ENCODE data around the gene ROCK2. TPM values are rescaled to one million over a fixed set of nuclear protein-coding genes. Genes with fewer than 3 reads are reported as not detected.
A peak's percentile ranks its signal among the peaks of the same experiment; 100 is the strongest.

Gene ROCK2
- total RNA-seq, 1 experiment from 2014 or later, result 25.9 TPM

- Mint-ChIP-seq H3K36me3 (no peaks in the 10 kb centered on the region), H3K27ac (no peak overlapping the region), H3K4me3 (no peak overlapping the region), H3K27me3 (ENCODE audit: low read depth) (no peaks in the 10 kb centered on the region), H3K9me3 (peaks cover 17% of the 10 kb centered on the region), H3K4me1 (no peaks in the 10 kb centered on the region)
- ChIA-PET CTCF (interaction anchor here (0.7 to 3.3 kb wide), 4 partner anchors 12 to 312 kb away, joined by 3 to 37 read pairs (median 5); a partner anchor contains a TSS), POLR2A (no interaction called here)
- TF ChIP-seq ZNF416 (CRISPR knock-in tag; IDR thresholded peaks at IDR 0.05) (no peak), USF1 (CRISPR knock-in tag; IDR thresholded peaks at IDR 0.05) (no peak), PREB (CRISPR knock-in tag; IDR thresholded peaks at IDR 0.05; ENCODE audit: borderline replicate concordance) (no peak), KAT7 (CRISPR knock-in tag; IDR thresholded peaks at IDR 0.05; ENCODE audit: borderline replicate concordance) (no peak), ESRRA (CRISPR knock-in tag; IDR thresholded peaks at IDR 0.05; ENCODE audit: borderline replicate concordance) (no peak), ZNF263 (CRISPR knock-in tag; IDR thresholded peaks at IDR 0.05; ENCODE audit: low read depth) (no peak), IRF2 (CRISPR knock-in tag; IDR thresholded peaks at IDR 0.05; ENCODE audit: borderline replicate concordance, low read depth) (no peak), FOXP1 (CRISPR knock-in tag; IDR thresholded peaks at IDR 0.05; ENCODE audit: borderline replicate concordance) (no peak), ZSCAN18 (CRISPR knock-in tag; IDR thresholded peaks at IDR 0.05) (no peak), PRRX2 (CRISPR knock-in tag; IDR thresholded peaks at IDR 0.05) (no peak)
- TF ChIP-seq, protein P1, sequence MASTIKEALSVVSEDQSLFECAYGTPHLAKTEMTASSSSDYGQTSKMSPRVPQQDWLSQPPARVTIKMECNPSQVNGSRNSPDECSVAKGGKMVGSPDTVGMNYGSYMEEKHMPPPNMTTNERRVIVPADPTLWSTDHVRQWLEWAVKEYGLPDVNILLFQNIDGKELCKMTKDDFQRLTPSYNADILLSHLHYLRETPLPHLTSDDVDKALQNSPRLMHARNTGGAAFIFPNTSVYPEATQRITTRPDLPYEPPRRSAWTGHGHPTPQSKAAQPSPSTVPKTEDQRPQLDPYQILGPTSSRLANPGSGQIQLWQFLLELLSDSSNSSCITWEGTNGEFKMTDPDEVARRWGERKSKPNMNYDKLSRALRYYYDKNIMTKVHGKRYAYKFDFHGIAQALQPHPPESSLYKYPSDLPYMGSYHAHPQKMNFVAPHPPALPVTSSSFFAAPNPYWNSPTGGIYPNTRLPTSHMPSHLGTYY (CRISPR knock-in tag; IDR thresholded peaks at IDR 0.05), result no peak
- TF ChIP-seq, protein P2, sequence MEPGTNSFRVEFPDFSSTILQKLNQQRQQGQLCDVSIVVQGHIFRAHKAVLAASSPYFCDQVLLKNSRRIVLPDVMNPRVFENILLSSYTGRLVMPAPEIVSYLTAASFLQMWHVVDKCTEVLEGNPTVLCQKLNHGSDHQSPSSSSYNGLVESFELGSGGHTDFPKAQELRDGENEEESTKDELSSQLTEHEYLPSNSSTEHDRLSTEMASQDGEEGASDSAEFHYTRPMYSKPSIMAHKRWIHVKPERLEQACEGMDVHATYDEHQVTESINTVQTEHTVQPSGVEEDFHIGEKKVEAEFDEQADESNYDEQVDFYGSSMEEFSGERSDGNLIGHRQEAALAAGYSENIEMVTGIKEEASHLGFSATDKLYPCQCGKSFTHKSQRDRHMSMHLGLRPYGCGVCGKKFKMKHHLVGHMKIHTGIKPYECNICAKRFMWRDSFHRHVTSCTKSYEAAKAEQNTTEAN (CRISPR knock-in tag; IDR thresholded peaks at IDR 0.05), result no peak
- DNase-seq (ENCODE audit: low spot score) (no peak), ATAC-seq (no peak)
These were observed 199.7 kb downstream of the ROCK2 start for GRCh38 chr2:11144738-11145079.

DNA sequence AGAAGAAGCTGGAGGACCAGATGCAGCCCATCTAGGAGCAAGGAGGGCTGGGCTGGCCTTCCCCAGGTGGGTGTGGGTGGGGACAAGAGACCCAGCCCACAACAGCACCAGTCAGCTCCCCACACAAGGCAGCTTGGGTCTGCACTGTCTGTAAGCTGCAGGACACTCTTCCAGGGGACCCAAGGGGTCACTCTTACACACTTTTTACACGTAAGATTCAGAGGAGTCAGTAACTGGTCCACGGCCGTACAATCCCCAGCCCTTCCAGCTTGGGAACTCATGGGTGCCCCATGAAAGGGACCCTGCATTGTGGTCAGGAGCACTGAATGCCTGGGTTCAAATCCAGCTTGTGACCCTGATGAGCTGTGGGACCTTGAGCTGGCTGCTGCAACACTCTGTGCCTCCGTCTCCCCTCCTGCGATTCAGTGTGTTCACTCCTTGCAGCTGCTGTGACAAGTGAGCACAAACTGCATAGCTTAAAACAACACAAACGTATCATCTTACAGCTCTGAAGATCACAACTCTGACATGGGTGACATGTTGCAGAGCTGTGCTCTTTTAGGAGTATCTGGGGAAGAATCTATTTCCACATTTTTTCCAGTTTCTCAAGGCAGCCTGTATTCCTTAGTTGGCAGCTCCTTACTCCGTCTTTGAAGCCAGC, 200.2 kb downstream of the ROCK2 start:
- no peak for DNase-seq (ENCODE audit: low spot score)

DNA sequence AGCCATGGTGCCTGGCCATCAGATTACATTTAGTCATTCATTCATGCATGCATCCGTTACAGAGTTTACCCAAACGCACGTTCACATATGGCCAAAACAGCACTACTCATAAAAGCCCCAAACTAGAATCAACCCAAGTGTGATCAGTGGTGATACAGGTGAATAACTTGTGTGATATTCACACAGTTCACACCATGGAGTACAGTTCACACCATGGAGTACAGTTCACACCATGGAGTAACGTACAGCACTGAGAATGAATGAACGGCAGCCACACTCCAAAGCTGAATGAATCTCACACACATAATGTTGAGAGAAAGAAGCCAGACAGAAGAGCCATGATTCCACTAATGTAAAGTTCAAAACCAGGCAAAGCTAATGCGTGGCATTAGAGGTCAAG, 201.4 kb downstream of the ROCK2 start:
- no peak overlapping the region for H3K27ac Mint-ChIP-seq
- CTCF ChIA-PET, result interaction anchor here (0.8 to 3.3 kb wide), 3 partner anchors 10 to 269 kb away, joined by 3 to 37 read pairs (median 5); a partner anchor contains a TSS
- no peak overlapping the region for H3K4me3 Mint-ChIP-seq
- DNase-seq (ENCODE audit: low spot score) (no peak), ATAC-seq (no peak)
- no peaks in the 10 kb centered on the region for H3K27me3 Mint-ChIP-seq (ENCODE audit: low read depth)
- no peaks in the 10 kb centered on the region for H3K36me3 Mint-ChIP-seq
- no peaks in the 10 kb centered on the region for H3K4me1 Mint-ChIP-seq
- POLR2A ChIA-PET, result no interaction called here
- H3K9me3 Mint-ChIP-seq, result peaks cover 17% of the 10 kb centered on the region
- TF ChIP-seq ZNF416 (CRISPR knock-in tag; IDR thresholded peaks at IDR 0.05), result no peak
- TF ChIP-seq EMX1 (CRISPR knock-in tag; IDR thresholded peaks at IDR 0.05), result no peak
- no peak for TF ChIP-seq JUN (CRISPR knock-in tag; IDR thresholded peaks at IDR 0.05)
- TF ChIP-seq ZNF317 (CRISPR knock-in tag; IDR thresholded peaks at IDR 0.05; ENCODE audit: borderline replicate concordance, low read depth), result no peak
- no peak for TF ChIP-seq HMGXB4 (CRISPR knock-in tag; IDR thresholded peaks at IDR 0.05)
- no peak for TF ChIP-seq ZSCAN18 (CRISPR knock-in tag; IDR thresholded peaks at IDR 0.05)
- no peak for TF ChIP-seq ETV6 (CRISPR knock-in tag; IDR thresholded peaks at IDR 0.05)

More for the DNA sequence above, 200.2 kb downstream of the ROCK2 start:
- no peaks in the 10 kb centered on the region for H3K4me1 Mint-ChIP-seq
- H3K27me3 Mint-ChIP-seq (ENCODE audit: low read depth), result no peaks in the 10 kb centered on the region
- H3K36me3 Mint-ChIP-seq, result no peaks in the 10 kb centered on the region
- no peak for TF ChIP-seq ZNF416 (CRISPR knock-in tag; IDR thresholded peaks at IDR 0.05)
- no peak for TF ChIP-seq PRRX2 (CRISPR knock-in tag; IDR thresholded peaks at IDR 0.05)
- no peak overlapping the region for H3K4me3 Mint-ChIP-seq
- H3K9me3 Mint-ChIP-seq, result peaks cover 17% of the 10 kb centered on the region
- POLR2A ChIA-PET, result no interaction called here
- CTCF ChIA-PET, result interaction anchor here (0.7 to 3.3 kb wide), 6 partner anchors 11 to 312 kb away, joined by 3 to 37 read pairs (median 3); a partner anchor contains a TSS
- peak; percentile 38 for ATAC-seq
- no peak overlapping the region for H3K27ac Mint-ChIP-seq

Data from WTC11 (cell line).